ENCODE results near the gene VPS4B. TPM values are rescaled to one million over a fixed set of nuclear protein-coding genes. Genes with fewer than 3 reads are reported as not detected.

Gene VPS4B
- total and polyA plus RNA-seq, 2 donors (not counting 3 experiments of a cell fraction or from before 2014, with no cell fraction given): 10.5 to 54.7 TPM

DNA sequence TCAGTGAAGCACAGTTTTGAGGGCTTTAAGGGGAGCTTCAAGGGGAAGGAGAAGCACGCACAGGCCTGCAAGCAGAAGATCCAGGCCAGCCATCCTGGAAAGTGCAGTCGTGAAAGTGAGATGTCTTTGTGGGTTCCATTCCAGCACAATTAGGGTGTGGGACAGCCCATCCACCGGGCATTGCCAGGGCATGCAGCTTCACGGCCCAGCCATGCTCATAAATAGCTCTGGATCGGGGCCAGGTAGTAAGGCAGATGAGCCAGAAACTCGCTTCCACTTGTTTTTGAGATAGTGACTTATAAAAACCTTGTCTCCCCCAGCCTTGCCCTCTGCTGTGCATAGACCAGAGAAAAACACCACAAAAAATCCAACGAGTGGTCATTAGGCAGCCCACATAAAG, 76.2 kb downstream of the VPS4B start:
- Histone ChIP-seq H3K27me3 (ENCODE audit: control insufficient read depth in 2 of 2, insufficient read depth in 2 of 2, low read length in 2 of 2) (no peaks in the 10 kb centered on the region), H4K20me1 (replicated peaks; ENCODE audit: control insufficient read depth, extremely low read depth, insufficient read depth, low read length) (no peaks in the 10 kb centered on the region), H3K9me3 (replicated peaks; ENCODE audit: control insufficient read depth, insufficient read depth, low read length) (no peaks in the 10 kb centered on the region), H3K27ac (ENCODE audit: insufficient read depth, low read depth, low read length) (no peak overlapping the region), H3K9me1 (replicated peaks; ENCODE audit: control insufficient read depth, extremely low read depth, insufficient read depth, low read length) (no peaks in the 10 kb centered on the region), H3K9ac (replicated peaks; ENCODE audit: extremely low read depth, insufficient read depth, low read length) (no peak overlapping the region), H3K79me2 (ENCODE audit: control insufficient read depth, insufficient read depth, low read length) (no peaks in the 10 kb centered on the region), H3K36me3 (ENCODE audit: control insufficient read depth in 2 of 2, extremely low read depth in 1 of 2, insufficient read depth in 2 of 2, low read length in 2 of 2) (peaks cover 18 to 29% of the 10 kb centered on the region in 2 experiments), H2AFZ (ENCODE audit: low read depth, low read length) (no peak overlapping the region), H3K4me2 (ENCODE audit: insufficient read depth, low read length) (no peak overlapping the region), H3K4me1 (ENCODE audit: control insufficient read depth, extremely low read depth, insufficient read depth, low read length) (no peaks in the 10 kb centered on the region), H3K4me3 (replicated peaks in 1 of 3; ENCODE audit: insufficient read depth in 1 of 3, low read depth in 1 of 3, low read length in 3 of 3) (no peak overlapping the region)
- ChIA-PET CTCF (interaction anchor here (0.9 kb wide), 1 partner anchor 93 kb away, joined by 4 read pairs; no protein-coding TSS in a partner anchor), POLR2A (no interaction called here)
- intact Hi-C loops (cut with micrococcal nuclease): no loop called here
- DNase-seq (ENCODE audit: low read depth, low spot score) (no peak), FAIRE-seq (no peak)
- BruUV-seq (replicated peaks): no TSS peak
- dilution Hi-C loops (cut with MboI; ENCODE audit: extremely low pct_ligation_motif_present, low sequenced_read_pairs): no loop called here
- TF ChIP-seq GATA2 (IDR thresholded peaks at IDR 0.05; ENCODE audit: insufficient read depth, insufficient read length, low read depth, low read length) (no peak), JUN (IDR thresholded peaks at IDR 0.05; ENCODE audit: borderline replicate concordance, insufficient read depth, insufficient read length, low read depth) (no peak), FOS (IDR thresholded peaks at IDR 0.05; ENCODE audit: borderline replicate concordance, insufficient read depth, low read length) (no peak), EZH2 (IDR thresholded peaks at IDR 0.05; ENCODE audit: borderline replicate concordance, low read depth, low read length, severe bottlenecking) (no peak), MAX (IDR thresholded peaks at IDR 0.05; ENCODE audit: insufficient read depth, insufficient read length) (no peak), CTCF (IDR thresholded peaks at IDR 0.05; ENCODE audit: extremely low read depth in 1 of 2, insufficient read depth in 1 of 2, low read depth in 1 of 2, low read length in 2 of 2) (no peak), POLR2AphosphoS5 (IDR thresholded peaks at IDR 0.05; ENCODE audit: insufficient read depth, low read depth, low read length) (no peak), POLR2A (IDR thresholded peaks at IDR 0.05; ENCODE audit: low read depth, low read length) (no peak), MYC (IDR thresholded peaks at IDR 0.05; ENCODE audit: low read depth, low read length) (no peak)
